ENCODE measurements around the gene GARNL3.

GARNL3 gene

DNA sequence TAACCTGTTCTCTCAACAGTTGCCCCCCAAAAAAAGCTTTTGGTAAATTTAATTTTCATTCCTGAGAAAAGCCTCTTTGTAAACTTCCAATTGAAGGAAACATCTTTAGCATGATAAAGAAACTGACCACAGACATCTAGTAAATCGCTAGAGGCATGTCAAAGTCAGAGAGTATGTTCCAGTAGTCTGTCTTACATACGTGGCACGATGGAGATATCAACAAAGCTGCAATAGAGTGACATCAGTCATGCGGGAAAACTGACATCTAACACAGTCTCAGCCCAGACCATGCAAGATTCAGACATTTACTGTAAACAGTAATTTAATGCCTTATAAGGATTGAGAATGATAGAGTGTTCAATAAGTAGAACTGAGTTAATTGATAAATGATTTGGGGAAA, 45.1 kb downstream of the GARNL3 start:
- no peak for DNase-seq (ENCODE audit: low spot score)

DNA sequence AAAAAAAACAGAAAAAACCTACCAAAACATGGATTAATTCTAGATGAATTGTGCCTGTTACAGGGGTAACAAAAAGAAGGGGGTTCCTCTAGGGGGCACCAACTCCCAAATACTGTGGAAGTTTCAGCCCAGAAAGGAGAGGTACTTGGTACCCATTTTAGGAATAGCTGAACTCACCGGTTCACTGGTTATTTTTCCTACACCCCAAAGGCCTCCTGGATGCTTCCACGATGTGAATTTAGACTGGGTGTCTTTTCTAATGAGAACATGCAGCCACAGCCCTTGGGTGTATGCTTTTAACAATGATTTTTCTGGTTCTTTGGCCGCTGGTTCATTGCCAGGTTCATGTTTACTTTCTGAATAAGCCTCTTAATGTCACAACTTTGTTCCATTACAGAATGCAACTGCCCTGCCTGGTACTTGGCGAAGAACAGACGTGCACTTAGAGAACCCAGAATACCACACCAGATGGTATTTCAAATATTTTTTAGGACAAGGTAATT, 46.7 kb downstream of the GARNL3 start:
- DNase-seq (ENCODE audit: low spot score) = peak; percentile 22

DNA sequence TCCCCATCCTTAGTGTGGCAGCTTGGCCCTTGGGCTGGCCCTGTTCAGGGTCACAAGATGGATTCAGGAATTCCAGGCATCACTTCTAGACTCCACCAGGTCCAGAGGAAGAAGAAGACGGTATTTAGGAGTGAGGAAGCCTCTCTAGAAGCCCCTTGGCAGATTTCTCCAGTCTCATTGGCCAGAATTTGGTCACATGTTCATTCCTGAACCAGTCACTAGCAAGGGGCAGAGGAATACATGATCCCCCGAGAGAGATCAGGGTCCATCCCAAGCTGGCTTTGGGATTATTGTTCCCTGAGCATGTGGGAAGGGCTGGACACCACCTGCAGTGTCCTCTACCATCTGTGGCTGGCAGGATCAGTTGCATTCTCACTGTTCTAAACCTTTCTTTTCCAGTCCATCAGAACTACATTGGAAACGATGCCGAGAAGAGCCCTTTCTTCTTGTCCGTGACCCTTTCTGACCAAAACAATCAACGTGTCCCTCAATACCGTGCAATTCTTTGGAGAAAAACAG, 48.5 kb downstream of the GARNL3 start:
- no peak for DNase-seq (ENCODE audit: low spot score)

DNA sequence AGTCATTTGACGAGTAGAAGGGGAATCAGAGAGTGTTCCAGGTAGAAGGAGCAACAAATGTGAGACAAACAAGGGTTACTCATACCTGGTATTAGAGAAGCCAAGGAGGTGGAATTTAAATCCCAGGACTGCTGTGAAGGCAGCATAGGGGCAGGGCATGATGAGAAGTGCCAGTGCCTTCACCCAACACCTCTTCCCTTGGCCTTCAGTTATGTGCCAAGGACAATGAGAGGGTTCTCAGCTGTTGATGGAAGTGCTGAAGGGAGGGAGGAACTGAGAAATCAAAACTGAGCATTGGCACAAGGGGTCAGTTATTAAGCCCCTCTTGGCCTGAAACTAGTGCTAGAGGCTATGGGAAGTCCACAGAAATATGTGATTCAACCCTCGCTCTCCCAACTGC, 50.3 kb downstream of the GARNL3 start:
- no peak for DNase-seq (ENCODE audit: low spot score)

DNA sequence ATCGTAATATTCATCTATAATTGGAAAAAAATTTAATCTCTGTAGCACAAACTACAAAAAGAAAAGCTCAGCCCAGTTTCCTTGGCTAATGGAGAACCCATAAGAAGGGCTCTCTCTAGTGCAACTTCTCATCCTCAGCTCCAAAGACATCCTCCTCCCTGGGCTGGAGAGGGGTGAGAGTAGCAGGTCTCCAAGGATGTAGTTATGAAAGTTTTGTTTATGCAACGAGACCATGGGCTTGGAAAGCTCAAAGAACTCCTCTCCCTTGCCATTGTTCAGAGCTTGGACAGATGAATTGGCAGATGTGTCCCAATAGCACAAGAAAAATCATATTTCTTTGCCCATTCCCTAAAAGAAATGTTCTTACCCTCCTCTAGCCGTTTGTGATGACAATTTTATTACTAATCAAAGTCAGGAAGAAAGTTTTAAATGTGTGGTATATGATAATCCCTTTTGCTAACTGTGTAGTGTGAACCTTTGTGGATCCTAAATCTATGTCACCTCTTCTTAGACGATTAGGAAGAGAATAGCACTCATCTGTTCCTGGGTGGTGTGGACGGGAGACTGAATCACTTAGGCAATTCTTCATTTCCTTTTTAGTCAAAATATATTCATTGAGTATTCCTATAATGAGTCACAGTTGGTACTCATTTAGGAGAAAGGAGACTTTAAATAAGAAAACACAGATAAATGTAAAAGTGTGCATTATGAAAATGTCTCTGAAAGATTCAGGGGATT, 52.2 kb downstream of the GARNL3 start:
- DNase-seq (ENCODE audit: low spot score) = no peak

DNA sequence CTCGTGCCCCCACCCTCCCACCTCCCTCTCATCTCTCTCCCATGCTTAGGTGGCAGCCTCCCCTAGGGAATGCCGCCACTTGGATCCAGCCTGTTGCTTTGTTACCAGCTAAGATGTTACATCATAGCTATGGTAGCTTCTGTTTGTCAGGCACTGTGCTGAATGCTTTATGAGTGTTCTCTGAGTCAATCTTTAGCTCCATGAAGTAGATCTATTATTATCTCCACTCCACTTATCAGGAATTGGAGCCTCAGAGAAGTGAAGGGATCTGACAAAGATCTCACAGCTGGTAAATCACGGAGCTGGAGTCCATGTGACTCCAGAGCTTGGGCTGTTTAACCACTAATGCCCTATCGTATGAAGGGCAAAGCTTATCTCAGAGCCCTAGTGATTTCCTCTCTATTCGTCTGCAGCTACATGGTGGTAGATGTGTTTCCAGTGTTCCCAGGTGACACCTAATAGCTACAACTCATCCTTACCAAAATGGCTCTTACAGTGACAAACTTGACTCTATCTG, 54.1 kb downstream of the GARNL3 start:
- DNase-seq (ENCODE audit: low spot score) = no peak

DNA sequence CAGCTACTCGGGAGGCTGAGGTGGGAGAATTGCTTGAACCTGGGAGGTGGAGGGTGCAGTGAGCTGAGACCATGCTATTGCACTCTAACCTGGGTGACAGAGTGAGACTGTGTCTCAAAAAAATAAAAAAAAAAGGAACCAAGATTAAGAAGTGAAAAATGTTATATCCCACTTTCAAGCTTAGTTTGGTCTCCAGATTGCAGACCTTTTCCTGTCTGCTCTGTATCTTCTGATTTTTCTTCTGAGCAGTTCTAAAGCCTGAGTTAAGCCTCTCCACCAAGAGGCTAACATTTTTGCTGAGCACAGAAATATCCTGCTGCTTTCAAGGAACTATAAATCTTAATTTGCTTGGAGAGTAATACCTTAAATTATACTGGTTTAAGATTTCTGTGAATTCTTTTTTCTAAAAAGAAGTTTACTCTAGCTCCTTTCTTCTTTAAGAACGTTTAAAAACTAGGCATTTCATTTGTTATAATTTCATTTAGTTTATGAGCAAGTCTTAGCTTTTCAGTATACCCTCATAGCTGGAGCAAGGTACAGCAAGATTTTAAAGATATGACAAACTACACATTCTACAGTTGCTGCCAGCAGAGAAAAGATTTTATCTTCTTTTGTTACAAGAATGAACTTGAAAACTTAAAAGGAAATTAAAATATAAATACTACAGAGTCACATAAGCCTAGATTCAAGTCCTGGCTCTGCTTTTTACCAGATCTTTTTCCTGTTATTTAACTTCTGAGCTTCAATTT, 55.0 kb downstream of the GARNL3 start:
- DNase-seq (ENCODE audit: low spot score) = no peak

DNA sequence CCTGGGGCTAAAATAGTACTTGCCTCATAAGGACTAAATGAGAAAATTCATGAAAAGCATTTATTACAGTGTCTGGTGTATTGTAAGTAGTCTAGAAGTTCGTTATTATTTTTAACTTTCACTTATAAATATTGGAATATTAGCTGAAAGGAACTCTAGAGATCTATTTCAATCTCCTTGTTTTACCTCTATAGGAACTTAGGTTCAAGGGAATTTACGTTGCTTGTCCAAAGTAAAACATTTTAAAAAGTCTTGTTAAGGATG, 55.5 kb downstream of the GARNL3 start:
- no peak for DNase-seq (ENCODE audit: low spot score)

DNA sequence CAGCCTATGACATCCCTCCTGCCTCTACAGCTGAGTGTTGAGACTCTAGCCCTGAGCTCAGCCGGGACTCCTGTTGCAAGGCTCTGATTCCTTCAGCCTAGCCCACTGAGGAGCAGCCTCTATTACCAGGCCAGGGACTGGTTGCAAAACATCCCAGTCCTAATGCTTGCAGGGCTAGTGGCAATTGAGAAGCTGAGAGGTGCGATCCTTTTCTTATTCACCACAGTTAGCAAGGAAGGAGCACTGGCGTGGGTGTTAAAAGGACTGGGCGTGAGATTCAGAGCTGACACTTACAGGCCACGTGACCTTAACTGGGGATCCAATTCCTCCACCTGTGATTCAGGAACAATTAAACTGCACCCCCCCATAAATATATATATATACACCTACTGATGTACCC, 58.8 kb downstream of the GARNL3 start:
- no peak for DNase-seq (ENCODE audit: low spot score)

DNA sequence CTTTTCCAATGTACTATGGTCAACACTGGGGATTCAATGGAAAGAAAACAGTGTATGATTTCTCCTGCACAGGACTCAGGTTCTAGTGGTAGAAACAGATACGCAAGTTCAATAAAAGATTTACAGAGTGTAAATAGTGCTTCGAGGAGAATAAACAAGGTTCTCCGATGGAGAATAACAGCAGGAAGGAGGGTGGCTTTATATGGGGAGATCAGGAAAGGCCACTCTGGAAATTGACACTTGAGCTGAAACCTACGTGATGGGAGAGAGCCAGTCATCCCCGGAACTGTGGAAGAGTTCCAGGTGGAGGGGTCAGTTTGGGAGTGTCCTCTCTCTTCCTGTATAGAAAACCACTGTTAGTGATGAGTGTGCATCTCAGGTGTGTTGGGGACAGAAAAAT, 65.9 kb downstream of the GARNL3 start:
- DNase-seq (ENCODE audit: low spot score) = no peak

DNA sequence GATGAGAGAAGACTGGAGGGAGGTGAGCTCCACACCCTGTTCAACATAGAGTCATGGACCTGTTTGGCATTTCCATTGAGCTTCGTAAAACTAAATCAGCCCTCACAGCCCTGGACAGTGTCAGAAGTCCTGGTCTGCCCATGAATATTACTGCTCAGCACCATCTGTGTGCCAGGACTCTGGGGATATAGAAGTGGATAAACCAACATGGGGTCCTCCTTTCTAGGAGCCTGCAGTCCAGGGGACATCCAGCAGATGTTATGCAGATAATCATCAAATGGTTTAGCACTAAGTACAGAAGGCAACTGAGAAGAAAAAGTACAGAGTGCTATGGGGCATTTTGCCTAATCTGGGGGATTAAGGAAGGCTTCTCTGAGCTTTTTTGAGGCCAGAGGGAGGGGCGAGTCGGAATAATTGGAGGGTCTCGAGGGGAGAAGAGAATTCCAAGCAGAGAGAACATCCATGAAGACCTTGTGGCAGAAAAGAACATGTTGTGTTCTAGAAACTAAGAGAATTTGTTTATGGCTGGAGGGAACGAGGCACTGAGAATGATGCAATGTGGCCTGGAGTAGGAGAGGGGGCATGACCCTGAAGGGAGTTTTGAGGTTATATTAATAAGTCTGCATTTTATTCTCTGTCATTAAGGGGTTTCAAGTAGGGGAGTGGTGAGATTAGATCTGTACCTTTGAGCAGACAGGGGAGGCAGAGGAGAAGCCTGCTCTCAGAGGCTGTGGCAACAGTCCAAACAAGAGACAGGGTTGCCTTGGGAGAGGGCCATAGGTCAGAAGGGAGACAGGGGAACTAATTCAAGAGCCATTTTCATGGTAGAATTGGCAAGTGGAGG, 68.9 kb downstream of the GARNL3 start:
- no peak for DNase-seq (ENCODE audit: low spot score)

DNA sequence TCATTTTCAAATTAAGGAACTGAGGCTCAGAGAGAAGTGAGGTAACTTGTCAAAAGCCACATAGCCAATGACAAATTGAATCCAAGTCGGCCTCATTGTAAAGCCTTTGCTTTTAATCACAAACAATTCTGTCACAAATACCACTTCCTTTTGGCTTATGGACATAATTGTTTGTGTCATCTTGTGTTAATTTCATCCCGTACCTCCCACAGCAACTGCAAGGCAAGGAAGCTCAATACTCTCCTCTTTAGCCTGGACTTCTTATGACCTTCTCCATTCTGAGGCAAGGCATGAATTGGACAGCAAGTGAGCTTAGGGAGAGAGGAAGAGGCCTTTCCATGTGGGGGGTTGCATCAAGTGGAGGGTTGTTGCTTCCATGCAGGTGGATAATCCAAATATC, 70.2 kb downstream of the GARNL3 start:
- no peak for DNase-seq (ENCODE audit: low spot score)

DNA sequence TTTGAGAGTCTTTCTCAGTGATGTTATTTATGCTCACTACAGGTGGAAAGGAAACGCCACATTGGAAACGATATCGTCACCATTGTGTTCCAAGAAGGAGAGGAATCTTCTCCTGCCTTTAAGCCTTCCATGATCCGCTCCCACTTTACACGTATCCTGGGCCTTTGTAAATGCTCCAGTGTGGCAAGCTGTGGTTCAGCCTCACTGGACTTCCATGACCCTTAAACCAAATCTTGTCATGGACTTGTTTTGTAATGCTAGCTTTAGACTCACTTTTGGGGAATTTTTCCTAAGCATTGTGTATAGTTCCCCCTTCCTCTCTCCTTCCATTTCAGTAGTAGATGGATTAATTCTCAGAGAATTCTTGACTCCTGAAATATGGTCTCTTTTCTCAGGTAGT, 71.5 kb downstream of the GARNL3 start:
- no peak for DNase-seq (ENCODE audit: low spot score)

DNA sequence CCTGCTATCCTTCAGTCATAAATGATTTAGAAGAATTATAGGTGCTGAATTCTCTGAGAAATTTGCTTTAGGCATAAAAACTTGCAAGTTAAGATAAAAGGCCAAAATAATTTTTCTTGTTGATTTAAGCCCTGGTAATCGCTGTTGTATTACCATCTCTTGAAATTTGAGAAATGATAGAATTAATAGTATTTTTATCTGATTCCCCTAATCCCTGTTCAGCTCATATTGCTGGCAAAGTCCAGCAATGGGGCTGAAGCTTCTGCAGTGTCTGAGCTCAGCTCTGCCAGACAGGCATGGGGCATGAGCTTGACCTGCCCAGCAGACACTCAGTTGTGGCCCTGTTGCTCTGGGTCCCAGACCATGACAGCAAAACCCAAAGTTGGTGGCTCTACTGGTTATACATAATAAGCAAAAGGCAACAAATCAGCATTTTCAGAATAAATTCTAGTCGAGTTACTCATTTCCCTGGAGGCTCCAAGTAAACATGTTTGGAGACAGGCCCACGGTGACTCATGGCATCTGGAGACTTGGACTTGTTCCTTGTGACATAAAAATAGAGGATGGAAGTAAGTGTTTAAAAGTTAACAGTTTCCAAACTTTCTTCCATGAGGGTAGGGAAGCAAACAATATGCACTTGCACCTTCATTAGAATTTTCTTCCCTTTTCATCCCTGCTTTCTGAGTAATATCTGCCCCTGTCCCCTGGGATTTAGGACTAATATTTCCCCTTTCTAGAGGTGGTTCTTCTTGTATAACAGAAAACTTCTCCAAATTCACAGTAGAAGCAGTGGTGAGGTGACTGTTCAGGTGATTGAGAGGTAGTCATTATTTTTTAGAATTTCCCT, 72.2 kb downstream of the GARNL3 start:
- no peak for DNase-seq (ENCODE audit: low spot score)

DNA sequence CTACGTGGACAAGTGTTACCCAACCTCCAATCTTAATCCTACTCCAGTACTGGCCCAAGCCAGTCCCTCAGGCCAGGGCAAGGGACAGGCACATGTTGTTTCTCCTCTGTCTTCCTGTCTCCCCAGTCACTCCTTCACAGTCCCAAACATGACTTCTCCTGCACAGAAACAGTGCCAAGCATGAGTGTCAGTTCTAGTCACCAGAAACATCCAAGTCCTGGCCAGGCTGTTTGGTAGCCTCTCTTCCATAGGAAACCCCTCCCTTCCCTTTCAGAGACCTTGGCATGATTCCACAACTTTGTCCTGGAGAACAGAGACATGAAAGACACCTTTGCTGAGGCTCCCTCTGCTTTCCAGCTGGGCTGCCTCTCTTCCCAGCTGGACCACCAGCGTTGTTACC, 76.1 kb downstream of the GARNL3 start:
- DNase-seq (ENCODE audit: low spot score) = no peak

DNA sequence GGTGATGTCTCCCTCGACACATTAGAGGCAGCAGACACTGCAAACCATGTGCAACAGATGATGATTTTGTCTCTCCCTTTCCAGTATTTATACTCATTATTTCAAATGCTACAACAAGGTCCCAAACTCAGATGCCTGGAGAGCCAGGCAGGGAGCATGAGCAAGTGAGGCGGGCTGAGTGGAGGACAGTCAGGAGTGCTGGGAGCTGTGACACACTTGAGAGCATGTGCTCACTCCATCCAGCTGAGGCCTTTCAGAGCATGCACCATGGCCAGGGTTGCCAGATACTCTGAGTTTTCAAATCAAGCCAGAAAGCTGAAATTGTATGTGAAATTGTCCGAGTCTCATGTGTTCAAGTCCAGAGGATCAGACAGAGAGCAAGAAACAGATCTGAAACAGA, 76.6 kb downstream of the GARNL3 start:
- no peak for DNase-seq (ENCODE audit: low spot score)

DNA sequence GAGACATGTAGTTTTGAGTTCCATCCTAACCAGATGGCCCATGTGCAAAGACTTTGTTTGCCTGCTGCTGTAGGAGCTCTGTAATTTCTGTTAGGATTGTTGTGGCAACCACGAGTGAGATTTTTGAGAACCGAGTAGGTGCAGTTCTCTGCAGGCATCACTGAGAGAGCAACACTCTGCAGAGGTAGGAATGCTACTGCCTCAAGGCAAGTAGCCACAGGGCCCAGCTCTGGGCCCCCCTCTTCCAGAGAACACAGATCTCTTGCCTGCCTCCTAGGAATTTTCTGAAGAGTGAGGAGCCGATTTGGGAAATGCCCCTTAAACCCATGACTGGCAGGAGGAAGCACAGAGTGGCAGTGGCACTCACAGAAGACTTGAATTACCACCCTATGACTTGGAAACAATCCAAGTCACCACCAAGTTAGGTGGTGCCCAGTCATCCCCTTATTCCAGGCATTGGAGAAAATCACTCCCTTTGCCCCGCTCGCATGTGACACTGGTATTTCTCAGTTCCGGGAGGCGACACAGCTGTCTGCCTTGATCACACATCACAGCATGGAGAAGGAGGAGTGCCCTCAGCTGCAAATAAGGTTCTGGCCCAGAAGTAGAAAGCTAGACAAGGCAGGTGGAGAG, 79.9 kb downstream of the GARNL3 start:
- DNase-seq (ENCODE audit: low spot score) = no peak

DNA sequence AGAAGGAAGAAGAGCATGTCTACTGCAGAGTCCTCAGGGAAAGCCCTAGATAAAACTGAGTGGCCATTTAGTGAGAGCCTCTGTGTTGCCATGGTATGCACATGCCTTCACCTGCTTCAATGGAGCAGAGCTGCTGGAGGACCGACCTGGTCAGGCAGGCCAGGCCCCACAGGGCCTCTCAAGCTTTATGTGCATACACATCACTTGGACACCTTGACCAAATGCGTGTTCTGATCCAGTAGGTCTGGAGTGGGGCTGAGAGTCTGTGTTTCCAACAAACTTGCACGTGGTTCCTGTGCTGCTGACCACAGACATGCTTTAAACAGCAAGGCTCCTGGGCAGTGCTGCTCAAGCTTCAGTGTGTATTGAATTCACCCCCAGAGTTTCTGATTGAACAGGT, 81.0 kb downstream of the GARNL3 start:
- no peak for DNase-seq (ENCODE audit: low spot score)

DNA sequence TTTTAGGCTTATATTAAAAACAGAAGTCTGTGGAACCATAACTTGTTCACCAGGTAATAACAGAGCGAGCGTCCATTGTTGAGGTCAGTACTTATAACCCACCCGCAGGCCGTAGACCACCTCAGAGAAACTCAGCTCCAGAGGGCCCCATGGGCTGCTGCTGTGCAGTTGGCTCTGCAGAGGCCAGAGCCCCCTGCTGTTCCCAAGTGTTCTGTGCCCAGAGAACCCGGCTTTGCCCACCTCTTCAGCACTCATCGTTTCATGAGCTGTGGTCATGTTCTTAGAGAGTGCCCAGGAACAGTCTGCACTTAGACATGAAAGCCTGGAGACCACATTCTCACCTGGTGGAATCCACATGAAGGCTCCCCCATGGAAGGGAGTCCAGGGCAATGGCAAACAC, 82.0 kb downstream of the GARNL3 start:
- peak; percentile 10 for DNase-seq (ENCODE audit: low spot score)

DNA sequence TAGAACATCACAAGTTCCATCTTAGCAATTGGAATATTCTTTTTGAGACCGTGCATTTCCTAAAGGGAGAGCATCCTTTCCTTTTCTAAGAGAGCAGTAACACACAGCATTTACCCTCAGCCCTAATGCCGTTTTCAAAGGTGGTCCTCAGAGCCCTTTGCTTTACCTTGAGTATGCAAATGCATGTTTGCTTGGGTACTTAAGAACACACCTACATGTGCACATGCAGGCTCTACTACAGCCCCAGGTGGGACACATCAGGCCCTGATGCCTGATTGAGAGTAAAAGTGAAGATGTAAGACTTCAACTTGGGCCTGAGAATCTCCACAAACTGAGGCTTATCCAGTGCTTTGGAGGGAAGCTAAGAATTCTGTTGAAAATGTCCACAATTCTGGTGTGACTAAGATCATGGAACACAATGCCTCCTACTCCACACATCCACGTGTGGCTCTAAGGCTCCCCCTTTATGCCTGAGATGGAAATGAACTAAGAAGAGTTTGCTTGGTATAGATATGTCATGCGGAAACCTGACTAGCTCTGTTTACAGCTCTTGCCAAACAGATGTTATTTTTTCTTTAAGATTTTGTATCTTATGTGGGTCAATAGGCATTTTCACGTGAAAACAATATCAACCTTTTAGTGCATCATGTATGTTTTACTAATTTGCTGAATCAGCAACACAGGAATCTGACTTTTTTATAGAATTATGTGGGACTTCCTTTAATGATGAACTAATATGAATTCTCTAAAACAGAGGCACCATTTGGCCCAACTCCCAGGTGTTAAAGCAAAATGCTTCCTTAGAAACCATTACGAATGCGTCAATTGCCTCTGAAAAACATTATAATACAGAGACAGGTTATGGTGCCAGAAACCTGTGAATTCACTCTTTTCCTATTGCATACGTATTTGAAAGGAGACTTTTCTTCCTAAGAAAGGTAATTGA, 83.5 kb downstream of the GARNL3 start:
- peak; percentile 19 for DNase-seq (ENCODE audit: low spot score)

Data from NAMALWA (cell line).